GM21786 (cell line): Measurements from ENCODE around the gene C2orf68.
"Not testable (repeated sequence)": the region's sequence is repeated elsewhere in the genome, so short reads cannot be mapped to it uniquely, and the experiment has no call there.

Source experiments
- ATAC-seq: cut with Tn5 transposase; IDR thresholded peaks from one replicate; pipeline ENCODE4 v1.9.1; 2021; ENCODE audit not compliant: unreplicated experiment

Gene C2orf68

DNA sequence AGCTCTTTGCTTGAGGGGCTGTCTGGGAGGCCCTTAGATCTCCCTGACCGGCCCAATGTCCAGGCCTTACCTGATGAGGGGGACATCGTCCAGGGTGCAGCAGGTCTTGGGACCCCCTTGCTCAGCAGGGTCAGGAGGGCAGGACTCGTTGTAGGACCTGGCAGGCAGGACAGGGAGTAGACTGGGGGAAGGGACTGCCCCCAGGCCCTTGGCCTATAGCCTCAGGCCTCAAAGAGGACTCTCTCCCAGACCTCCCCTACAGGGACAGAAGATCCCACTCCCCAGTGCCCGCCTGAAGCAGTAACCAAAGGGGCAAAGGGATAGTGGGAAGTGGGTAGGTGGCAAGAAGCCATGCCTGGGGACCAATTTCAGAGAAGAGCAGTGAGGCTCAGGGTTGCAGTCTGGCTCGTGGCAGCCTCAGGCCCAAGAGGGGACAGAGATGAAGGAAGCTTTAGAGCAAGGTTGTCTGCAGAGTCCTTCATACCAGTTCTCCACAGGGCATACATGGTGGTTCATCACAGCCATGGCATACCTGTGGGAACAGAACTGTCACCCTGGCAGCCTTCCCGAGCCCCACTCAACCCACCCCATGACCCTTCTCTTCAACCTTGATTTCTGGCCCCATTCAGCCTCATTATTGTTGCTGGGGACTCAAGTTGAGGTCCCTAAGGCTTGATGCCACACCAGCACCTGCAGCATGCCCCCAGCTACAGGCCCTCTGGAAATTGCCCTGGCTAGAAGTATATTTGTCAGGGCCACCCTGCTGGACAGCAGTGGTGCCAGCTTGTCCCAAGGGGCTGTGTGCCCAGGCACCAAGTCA, 10.7 kb downstream of the C2orf68 start:
- ATAC-seq: no peak

- no peak for ATAC-seq
Observed at GRCh38 chr2:85600235-85600575, 11.7 kb downstream of the C2orf68 start.

DNA sequence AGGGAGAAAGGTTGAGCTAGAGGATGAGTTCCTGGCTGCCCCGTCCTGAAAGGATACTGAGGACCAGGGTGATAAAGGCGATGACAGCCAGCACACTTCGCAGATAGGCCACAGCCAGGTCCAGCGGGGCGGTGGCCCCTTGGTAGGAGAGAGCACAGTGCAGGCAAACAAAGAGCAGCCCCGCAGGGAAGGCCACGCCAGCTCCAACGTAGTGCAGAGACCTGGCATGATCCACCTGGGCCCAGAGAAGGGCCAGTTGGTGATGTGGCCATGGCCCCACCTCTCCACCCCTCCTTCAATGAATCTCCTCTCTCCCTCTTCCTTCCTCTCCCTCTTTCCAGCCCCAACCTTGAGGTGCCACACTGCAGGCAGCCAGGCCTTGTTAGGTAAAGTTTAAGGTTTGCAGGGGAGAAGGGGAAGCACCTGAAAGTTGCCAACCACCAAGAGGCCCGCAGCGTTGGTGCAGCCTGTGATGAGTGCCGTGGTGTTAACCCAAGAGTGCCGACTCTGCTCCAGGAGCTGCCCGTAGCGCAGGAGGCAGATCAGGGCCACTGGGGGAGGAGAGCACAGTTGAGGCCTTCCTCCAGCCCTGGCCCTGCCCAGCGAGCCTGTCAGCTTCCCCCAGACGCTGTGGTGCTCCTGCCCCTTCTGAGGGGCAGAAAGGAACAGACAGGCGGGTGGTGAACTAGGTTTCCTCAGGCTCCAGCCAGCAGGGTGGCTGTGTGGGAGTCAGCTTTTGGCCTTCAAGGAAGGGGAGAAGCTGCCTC, 12.2 kb downstream of the C2orf68 start:
- no peak for ATAC-seq

DNA sequence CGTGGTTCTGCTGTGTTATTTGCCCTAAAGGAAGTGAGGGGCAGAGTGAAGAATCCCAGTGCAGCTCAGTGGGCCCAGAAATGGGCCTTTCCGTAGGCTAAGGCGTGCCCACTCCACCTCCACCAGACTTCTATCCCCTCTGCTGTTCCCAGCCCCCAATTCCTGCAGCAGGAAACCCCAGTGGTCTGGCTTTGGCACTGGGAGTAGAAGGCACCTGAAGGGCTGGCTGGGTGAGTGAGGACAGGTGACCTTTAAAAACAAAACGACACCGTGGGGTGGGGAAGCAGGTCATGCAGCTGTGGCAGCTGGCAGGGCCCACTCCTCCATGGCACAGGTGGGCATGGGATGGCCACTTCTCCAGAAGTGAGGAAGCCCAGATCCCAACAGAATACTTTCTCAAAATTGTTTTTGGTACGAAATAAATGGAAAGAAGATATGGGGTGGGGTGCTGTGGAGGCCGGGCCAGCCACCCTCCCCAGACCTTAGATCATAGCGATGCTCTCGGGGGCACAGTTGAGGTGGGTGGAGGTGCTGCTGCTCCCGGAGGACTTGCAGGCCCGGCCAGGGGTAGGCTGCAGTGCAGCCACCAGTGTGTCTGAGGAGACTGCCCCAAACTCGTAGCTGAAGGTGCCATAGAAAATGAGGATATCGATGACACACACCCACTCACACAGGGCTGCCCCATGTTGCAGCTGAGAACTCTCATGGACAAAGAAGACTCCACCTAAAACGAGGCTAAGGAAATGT, 13.1 kb downstream of the C2orf68 start:
- no peak for ATAC-seq

GRCh38 chr2:85597241-85597640, 14.6 kb downstream of the C2orf68 start:
- no peak for ATAC-seq

GRCh38 chr2:85596486-85597143, 15.3 kb downstream of the C2orf68 start:
- ATAC-seq: no peak

DNA sequence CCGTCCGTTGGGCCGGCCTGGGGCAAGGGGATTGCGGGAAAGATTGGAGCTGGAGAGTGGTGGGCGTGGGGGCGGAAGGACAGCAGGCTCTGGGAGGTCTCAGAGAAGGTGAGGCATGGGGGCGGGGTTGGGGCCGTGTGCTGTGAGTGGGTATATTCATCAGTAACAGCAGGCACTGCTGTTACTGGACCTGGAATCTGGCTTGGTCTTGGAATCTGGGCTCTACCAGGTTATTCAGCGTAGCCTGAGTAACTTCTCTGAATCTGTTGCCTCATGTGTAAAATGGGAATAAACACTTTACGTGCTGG, 15.9 kb downstream of the C2orf68 start:
- ATAC-seq: no peak

DNA sequence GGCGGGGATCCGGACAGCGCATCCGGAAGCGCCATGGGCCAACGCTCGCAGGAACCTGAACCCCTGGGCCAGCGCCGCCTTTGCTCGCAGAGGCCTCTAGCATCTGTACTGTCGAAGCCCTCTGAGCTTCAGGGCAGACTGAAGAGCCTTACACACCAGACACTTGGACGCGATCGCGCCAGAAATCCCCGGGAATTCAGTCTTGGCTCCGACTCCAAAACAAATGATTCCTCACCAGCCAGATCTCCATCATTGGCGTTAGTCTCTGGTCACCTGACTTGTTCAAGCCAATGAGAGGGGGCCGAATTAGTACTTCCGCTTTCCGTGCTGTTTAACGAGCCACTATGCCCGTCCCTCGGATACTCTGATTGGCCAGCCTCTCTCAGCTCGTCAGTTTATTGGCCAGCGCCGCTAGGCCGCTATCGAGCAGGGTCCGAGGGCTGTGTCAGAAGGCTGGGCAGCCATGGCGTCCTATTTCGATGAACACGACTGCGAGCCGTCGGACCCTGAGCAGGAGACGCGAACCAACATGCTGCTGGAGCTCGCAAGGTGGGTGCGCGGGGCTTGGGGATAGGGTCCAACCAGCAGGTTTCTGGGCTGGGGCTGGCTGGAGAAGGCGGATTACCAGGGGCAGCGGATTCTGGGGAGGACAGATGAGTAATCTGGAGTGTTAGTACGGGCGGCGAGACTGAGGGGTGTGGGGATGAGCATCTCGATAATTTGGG, 16.4 kb downstream of the C2orf68 start, which contains the start of gene RNF181:
Gene RNF181 (plus strand): TSS at position 445 of the 725 bp plus-strand sequence. CDS start 19 bp downstream, at position 464.
- ATAC-seq: peak; percentile 99

DNA sequence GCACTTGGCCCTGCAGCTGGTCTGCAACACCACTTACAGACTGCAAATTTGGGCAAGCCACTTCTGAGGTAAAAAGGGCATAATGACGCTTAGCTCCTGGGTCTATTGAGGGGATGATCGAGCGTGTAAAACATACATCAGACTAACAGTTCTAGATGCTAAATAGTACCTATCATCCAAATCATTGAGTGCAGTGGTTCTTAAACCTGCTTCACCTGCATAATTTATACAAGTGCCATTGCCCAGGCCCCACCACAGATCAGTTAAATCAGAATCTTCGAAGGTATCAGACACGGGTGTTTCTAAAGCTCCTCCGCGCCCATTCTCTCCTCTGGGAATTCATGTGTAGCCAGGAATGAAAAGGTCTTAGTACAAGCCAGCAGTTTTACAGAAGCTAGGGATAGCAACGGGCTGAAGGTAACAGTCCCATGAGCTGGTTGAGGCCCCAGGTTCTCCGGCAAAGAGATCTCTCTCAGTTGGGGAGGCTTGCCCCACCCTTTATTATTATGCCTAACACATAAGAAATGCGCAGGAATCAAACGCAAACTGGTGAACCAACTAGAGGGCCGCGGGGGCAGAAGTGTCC, 17.1 kb downstream of the C2orf68 start:
- no peak for ATAC-seq

- ATAC-seq: no peak
Observed at GRCh38 chr2:85593023-85593422, 18.8 kb downstream of the C2orf68 start.

GRCh38 chr2:85592299-85592698, 19.6 kb downstream of the C2orf68 start:
- ATAC-seq: not testable (repeated sequence)

DNA sequence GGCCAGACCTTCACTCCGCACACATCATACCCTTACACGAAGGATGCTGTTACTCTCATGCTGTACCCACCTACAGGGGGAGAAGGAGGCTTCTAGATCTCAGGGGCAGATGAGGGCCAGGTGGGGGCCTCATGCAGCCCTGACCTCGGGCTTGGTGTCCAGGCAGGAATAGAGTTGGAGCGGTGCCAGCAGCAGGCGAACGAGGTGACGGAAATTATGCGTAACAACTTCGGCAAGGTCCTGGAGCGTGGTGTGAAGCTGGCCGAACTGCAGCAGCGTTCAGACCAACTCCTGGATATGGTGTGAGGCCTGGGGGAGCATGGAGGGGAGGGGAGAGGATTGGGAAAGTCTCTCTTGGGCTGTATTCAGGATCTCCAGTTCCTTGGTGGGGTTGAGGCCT, 20.3 kb downstream of the C2orf68 start:
- ATAC-seq: no peak

DNA sequence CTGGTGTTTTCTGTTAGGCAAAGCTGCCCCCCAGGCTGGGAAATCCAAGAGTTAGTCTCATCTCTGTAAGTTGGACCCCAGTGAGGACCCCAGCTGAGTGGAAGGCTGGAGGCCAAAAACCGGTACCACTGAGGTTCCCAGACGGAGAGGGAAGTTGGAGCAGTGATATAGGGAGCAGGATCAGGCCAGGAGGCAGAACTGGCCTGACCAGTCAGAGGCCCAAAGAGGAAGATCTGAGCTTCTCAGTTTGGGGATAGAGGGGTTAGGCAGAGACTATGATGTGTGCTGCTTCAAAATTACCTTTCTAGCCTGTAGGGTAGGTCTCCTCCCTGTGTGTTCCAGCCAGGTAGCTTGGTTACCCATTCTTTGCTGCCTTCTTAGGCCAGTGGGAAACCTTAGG, 20.9 kb downstream of the C2orf68 start:
- ATAC-seq: no peak

DNA sequence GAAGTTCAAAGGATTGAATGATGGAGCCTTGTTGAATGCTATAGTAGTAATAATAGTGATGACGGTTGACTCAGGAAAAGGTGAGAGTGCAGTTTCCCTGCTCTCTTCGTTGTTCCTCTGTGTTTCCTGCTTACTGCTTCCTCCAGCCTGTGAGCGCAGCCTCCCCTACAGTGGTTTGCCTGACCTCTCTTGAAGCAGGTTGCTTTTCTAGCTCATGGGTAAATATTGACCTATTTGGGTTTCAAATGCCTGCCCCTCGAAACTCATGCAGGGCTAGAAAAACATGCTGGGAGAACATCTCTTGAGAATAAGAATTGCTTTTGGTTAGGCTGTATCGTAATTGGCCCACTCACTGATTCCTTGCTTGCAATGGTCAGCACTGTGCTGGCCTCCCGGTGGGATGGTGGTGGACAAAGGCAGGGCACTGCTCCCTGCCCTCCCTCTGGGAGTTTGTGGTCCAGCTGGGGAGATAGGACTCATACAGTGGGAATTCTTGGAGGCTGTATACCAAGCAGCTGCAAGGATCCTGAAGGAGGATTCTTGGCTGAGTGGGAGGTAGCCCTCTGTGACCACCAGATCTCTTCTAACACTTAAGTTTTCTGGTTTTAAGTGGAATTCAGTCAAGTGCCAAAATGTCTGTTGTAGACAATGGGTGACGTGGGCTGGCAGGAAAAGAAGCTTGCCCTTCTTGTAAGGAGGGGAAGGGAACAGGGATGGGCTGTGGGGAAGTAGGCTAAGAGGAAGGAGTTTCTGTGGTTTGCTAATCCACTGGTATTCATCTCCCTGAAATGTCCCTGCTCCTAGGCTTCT, 21.7 kb downstream of the C2orf68 start:
- no peak for ATAC-seq

GRCh38 chr2:85589181-85589580, 22.7 kb downstream of the C2orf68 start:
- no peak for ATAC-seq

- no peak for ATAC-seq
Observed at GRCh38 chr2:85588645-85589044, 23.2 kb downstream of the C2orf68 start.

DNA sequence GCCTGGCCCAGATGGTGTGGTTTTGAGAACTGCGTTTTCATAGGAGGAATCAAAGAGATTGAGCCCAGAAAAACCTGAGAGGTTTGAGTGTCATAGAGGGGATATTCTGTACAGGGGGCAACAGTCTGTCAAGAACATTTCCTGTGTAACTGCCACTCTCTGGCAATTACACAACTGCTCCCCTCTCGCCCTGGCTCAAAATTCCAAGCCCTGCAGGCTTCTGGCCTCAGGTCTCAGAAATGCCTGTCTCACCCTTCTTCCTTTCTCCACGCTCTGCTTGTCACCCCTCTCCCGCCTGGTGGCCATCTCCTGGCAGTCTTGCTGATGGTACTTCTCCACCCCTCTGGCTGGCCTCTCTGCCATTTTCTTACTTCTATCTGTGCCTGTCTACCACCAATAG, 23.6 kb downstream of the C2orf68 start:
- ATAC-seq: no peak

DNA sequence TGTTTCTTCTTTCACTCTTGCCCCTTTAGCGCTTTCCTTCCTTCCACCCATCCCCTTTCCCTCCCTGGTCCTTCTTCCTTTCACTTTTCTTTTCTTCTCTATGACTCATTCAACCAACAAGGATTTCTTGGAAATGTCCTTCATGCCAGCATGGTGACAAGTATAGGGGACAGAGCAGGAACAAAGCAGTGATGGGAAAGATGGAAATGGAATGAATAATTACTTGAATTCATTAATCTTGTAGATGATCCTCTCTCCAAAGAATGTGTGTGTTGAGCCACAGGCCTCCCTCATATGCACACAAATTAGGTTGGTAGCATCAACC, 26.1 kb downstream of the C2orf68 start:
- no peak for ATAC-seq
